NOMO-1 treated with dmso at 0.1 percent for 144 hours (cell line): ENCODE measurements around the gene ABHD11.

Source experiments
- DNase-seq: peaks from one replicate; lab custom pipeline; 2025; ENCODE audit not compliant: unreplicated experiment; lab: John Stamatoyannopoulos, UW

ABHD11 gene

GRCh38 chr7:73702665-73703064, 35.9 kb downstream of the ABHD11 start:
- no peak for DNase-seq

- no peak for DNase-seq
Observed at GRCh38 chr7:73702226-73702625, 36.4 kb downstream of the ABHD11 start.

DNA sequence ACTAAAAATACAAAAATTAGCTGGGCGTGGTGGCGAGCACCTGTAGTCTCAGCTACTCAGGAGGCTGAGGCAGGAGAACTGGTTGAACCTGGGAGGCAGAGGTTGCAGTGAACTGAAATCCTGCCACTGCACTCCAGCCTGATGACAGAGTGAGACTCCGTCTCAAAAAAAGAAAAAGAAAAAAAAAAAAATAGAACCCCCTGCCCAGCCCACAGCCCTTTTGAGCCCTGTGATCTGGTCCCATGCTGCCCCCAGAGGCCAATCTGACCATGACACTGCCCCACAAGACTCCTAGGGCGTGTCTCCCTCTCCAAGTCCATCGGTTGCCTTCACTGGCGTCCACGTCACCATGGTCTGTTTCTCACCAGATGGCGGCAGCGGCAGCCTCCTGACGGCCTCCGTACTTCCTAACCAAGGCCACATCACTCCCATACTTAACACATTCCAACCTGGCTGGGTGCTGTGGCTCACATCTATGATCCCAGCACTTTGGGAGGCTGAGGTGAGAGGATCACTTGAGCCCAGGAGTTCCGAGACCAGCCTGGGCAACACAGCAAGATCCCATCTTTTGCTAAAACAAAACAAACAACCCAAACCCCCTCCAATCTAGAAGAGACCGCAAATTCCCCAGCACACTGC, 37.1 kb downstream of the ABHD11 start:
- DNase-seq, result no peak

- no peak for DNase-seq
Observed at GRCh38 chr7:73700581-73701134, 37.9 kb downstream of the ABHD11 start.

GRCh38 chr7:73700069-73700423, 38.6 kb downstream of the ABHD11 start:
- DNase-seq, result no peak

GRCh38 chr7:73699370-73700068, 39.1 kb downstream of the ABHD11 start:
- no peak for DNase-seq

GRCh38 chr7:73698410-73698809, 40.2 kb downstream of the ABHD11 start:
- DNase-seq, result no peak

DNA sequence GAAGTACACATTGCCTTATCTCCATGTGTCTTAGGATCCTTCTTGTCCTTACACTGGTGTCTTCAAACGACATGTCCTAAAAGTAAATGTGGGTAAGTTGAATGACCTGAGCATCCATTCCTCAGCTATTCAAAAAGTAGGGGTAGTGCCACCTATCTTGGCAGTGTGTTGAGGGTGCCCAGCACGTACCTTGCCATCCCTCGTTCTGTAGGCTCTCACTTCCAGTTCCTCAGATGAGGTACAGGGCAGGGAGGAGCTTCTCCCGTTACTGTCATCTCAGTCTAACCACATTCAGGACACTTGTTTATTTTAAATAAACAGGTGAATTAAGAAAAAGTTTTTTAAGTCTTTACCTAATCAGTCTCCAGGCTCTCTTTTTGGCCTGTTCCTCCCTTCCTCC, 42.2 kb downstream of the ABHD11 start:
- no peak for DNase-seq

GRCh38 chr7:73690646-73691045, 48.0 kb downstream of the ABHD11 start:
- no peak for DNase-seq

DNA sequence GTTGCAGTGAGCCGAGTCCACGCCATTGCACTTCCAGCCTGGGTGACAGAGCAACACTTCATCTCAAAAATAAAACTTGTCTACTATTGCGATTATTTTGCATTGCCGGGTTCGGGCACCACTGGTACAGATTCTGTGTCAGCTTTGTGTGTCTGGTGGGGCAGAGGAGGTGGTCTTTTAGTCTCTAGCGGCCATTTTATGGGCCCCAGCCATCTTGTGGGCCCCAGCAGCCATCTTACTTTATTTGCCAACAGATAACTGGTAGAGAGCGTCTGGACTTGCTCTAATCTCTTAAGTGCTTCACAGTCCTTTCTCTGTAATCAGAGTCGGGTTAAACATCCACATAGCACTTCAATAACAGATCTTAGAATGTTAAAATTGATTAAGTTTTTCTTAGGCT, 50.3 kb downstream of the ABHD11 start:
- no peak for DNase-seq
